Astrocyte (in vitro differentiated cells and primary cell): ENCODE results near the gene IFNLR1. TPM values are rescaled to one million over a fixed set of nuclear protein-coding genes. Genes with fewer than 3 reads are reported as not detected.

Source experiments
- DNase-seq: peaks from one replicate; pipeline ENCODE4 v3.0.0-alpha.2; 2010; ENCODE audit warnings: low read depth
- FAIRE-seq: peaks from 2 replicates; lab custom pipeline; 2011; peaks lifted over from hg19 to GRCh38; lab: Jason Lieb, UNC
- H2AFZ ChIP-seq: 2 replicates; pipeline ENCODE4 v1.6.0; 2012; ENCODE audit warnings: low read depth, low read length, inconsistent platforms
- H3K27ac ChIP-seq: 2 replicates; pipeline ENCODE4 v1.5.1; 2011; ENCODE audit warnings: low read depth, low read length, inconsistent platforms
- H3K27me3 ChIP-seq: 2 replicates; pipeline ENCODE4 v1.6.0; 2011; ENCODE audit warnings: low read length, inconsistent platforms; ENCODE audit not compliant: insufficient read depth
- H3K36me3 ChIP-seq: 2 replicates; pipeline ENCODE4 v1.5.1; 2011; ENCODE audit warnings: low read length, inconsistent platforms; ENCODE audit not compliant: insufficient read depth
- H3K4me1 ChIP-seq: 2 replicates; pipeline ENCODE4 v1.5.1; 2011; ENCODE audit warnings: low read length, inconsistent platforms; ENCODE audit not compliant: insufficient read depth
- H3K4me2 ChIP-seq: 2 replicates; pipeline ENCODE4 v1.6.0; 2012; ENCODE audit warnings: low read length, inconsistent platforms
- H3K4me3 ChIP-seq: 2 replicates; pipeline ENCODE4 v1.5.1; 2011; ENCODE audit warnings: low read depth, mild to moderate bottlenecking, low read length, inconsistent platforms; ENCODE audit not compliant: insufficient read depth
- H3K79me2 ChIP-seq: 2 replicates; pipeline ENCODE4 v1.6.0; 2012; ENCODE audit warnings: mild to moderate bottlenecking, low read length, inconsistent platforms; ENCODE audit not compliant: insufficient read depth
- H3K9ac ChIP-seq: 2 replicates; pipeline ENCODE4 v1.6.0; 2012; ENCODE audit warnings: mild to moderate bottlenecking, low read length, inconsistent platforms
- H3K9me3 ChIP-seq: 2 replicates; pipeline ENCODE4 v1.5.1; 2012; ENCODE audit warnings: low read depth, mild to moderate bottlenecking, low read length, inconsistent platforms; ENCODE audit not compliant: insufficient read depth
- H4K20me1 ChIP-seq: 2 replicates; pipeline ENCODE4 v1.6.0; 2012; ENCODE audit warnings: low read length, inconsistent platforms; ENCODE audit not compliant: insufficient read depth
- H3K27ac Mint-ChIP-seq: one replicate; pipeline ENCODE4 v1.8.0; 2021; ENCODE audit warnings: mild to moderate bottlenecking, mixed read lengths; ENCODE audit not compliant: unreplicated experiment
- H3K27me3 Mint-ChIP-seq: one replicate; pipeline ENCODE4 v1.8.0; 2021; ENCODE audit warnings: low read depth, mixed read lengths; ENCODE audit not compliant: unreplicated experiment
- H3K36me3 Mint-ChIP-seq: one replicate; pipeline ENCODE4 v1.8.0; 2021; ENCODE audit warnings: low read depth, mixed read lengths; ENCODE audit not compliant: unreplicated experiment
- H3K4me1 Mint-ChIP-seq: one replicate; pipeline ENCODE4 v1.8.0; 2021; ENCODE audit warnings: low read depth, mixed read lengths; ENCODE audit not compliant: unreplicated experiment
- H3K4me3 Mint-ChIP-seq: one replicate; pipeline ENCODE4 v1.8.0; 2021; ENCODE audit warnings: mild to moderate bottlenecking, moderate library complexity, mixed read lengths; ENCODE audit not compliant: unreplicated experiment
- H3K9me3 Mint-ChIP-seq: one replicate; pipeline ENCODE4 v1.8.0; 2021; ENCODE audit warnings: mild to moderate bottlenecking, mixed read lengths; ENCODE audit not compliant: unreplicated experiment
- EZH2 ChIP-seq: IDR thresholded peaks from 2 replicates; pipeline ENCODE4 v1.6.1; 2012; ENCODE audit warnings: mild to moderate bottlenecking, low read length, inconsistent platforms; ENCODE audit not compliant: insufficient read depth
- total RNA-seq: library from RNA; stranded (reverse); gene quantifications from 2 replicates; pipeline ENCODE4 v1.2.1, GENCODE V29; 2021
- TF ChIP-seq, protein P1 (sequence below): IDR thresholded peaks from 2 replicates; pipeline ENCODE4 v1.5.1; 2011; ENCODE audit warnings: low read depth, mild to moderate bottlenecking, inconsistent platforms, low read length, moderate library complexity; ENCODE audit not compliant: insufficient read depth

The IFNLR1 gene
- total RNA-seq, 1 donor from 2014 or later: 1.5 TPM

DNA sequence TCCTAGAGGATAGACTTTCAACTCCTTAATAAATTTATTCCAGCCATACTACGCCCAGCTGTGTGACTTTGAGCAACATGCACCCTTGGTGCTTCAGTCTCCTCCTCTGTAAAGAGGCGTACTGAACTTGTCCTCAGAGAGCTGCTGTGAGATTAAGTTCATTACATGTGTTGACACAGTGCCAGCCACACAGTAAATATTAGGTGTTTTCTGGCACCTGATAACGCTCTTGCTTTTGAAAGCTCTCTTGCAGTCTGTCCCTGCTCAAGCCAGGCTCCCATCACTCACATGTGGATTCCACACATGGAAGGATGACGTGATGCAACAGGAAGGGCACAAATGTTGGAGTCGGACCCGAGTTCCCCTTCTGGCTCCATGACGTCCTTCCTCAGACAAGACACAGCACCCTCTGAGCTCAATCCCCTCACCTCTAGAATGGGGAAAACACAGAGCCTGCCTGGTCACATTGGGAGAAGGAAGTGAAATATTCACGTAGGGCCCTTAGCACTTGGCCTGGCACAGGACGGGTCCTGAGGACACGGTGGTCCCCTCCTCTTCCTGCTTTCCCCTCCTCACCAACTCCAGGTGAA, 7.7 kb downstream of the IFNLR1 start:
- Histone ChIP-seq H3K4me2 (no peak overlapping the region), H3K79me2 (no peaks in the 10 kb centered on the region), H3K27ac (no peak overlapping the region), H3K36me3 (no peaks in the 10 kb centered on the region), H2AFZ (no peak overlapping the region), H3K9me3 (no peaks in the 10 kb centered on the region), H3K27me3 (peaks cover 14% of the 10 kb centered on the region), H3K9ac (no peak overlapping the region), H3K4me3 (no peak overlapping the region), H4K20me1 (no peaks in the 10 kb centered on the region), H3K4me1 (no peaks in the 10 kb centered on the region)
- no peak for TF ChIP-seq EZH2
- TF ChIP-seq, protein P1, sequence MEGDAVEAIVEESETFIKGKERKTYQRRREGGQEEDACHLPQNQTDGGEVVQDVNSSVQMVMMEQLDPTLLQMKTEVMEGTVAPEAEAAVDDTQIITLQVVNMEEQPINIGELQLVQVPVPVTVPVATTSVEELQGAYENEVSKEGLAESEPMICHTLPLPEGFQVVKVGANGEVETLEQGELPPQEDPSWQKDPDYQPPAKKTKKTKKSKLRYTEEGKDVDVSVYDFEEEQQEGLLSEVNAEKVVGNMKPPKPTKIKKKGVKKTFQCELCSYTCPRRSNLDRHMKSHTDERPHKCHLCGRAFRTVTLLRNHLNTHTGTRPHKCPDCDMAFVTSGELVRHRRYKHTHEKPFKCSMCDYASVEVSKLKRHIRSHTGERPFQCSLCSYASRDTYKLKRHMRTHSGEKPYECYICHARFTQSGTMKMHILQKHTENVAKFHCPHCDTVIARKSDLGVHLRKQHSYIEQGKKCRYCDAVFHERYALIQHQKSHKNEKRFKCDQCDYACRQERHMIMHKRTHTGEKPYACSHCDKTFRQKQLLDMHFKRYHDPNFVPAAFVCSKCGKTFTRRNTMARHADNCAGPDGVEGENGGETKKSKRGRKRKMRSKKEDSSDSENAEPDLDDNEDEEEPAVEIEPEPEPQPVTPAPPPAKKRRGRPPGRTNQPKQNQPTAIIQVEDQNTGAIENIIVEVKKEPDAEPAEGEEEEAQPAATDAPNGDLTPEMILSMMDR: no peak
- H3K36me3 Mint-ChIP-seq: no peaks in the 10 kb centered on the region
- no peak overlapping the region for H3K27ac Mint-ChIP-seq
- DNase-seq: no peak
- no peaks in the 10 kb centered on the region for H3K4me1 Mint-ChIP-seq
- no peak for FAIRE-seq
- H3K27me3 Mint-ChIP-seq: no peaks in the 10 kb centered on the region
- peaks cover 2% of the 10 kb centered on the region for H3K9me3 Mint-ChIP-seq
- H3K4me3 Mint-ChIP-seq: no peak overlapping the region

DNA sequence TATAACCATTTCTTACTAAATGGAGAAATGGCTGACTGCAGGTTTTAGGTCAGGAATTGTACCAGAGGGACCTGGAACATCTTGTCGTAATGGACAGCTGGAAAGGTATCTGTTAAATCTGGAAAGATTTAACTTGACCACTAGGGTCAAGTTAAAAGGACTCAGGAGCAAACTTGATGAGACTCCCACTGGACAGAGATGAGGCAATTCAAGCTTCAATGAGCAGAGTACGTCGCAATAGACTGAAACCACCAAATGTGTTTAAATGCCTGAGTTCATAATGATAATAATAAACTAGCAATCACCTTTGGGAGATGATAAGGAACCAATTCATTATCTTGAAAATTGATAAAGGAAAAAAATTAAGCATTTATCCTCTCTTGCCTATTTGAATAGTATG, 8.7 kb downstream of the IFNLR1 start:
- Histone ChIP-seq H3K4me3 (no peak overlapping the region), H3K36me3 (no peaks in the 10 kb centered on the region), H3K9ac (no peak overlapping the region), H3K27me3 (peaks cover 19% of the 10 kb centered on the region), H3K4me2 (no peak overlapping the region), H3K9me3 (no peaks in the 10 kb centered on the region), H3K27ac (no peak overlapping the region), H2AFZ (no peak overlapping the region), H4K20me1 (no peaks in the 10 kb centered on the region), H3K79me2 (no peaks in the 10 kb centered on the region), H3K4me1 (no peaks in the 10 kb centered on the region)
- Mint-ChIP-seq H3K27ac (no peak overlapping the region), H3K4me3 (no peak overlapping the region), H3K4me1 (no peaks in the 10 kb centered on the region), H3K36me3 (no peaks in the 10 kb centered on the region), H3K27me3 (no peaks in the 10 kb centered on the region), H3K9me3 (peaks cover 2% of the 10 kb centered on the region)
- no peak for DNase-seq
- no peak for TF ChIP-seq EZH2
- TF ChIP-seq, protein P1: no peak
- FAIRE-seq: no peak

DNA sequence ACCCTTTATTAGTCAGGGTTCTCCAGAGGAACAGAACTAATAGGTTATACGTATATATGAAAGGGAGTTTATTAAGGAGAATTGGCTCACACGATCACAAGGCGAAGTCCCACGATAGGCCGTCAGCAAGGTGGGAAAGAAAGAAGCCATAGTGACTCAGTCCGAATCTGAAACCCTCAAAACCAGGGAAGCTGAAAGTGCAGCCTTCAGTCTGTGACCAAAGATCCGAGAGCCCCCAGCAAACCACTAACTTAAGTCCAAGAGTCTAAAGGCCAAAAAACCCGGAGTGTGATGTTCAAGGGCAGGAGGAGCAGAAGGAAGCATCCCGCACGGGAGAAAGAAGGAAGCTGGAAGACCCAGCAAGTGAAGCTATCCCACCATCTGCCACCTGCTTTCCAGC, 9.9 kb downstream of the IFNLR1 start:
- no peaks in the 10 kb centered on the region for H3K36me3 Mint-ChIP-seq
- no peaks in the 10 kb centered on the region for H3K4me1 Mint-ChIP-seq
- no peak overlapping the region for H3K27ac Mint-ChIP-seq

More for the DNA sequence above, 9.9 kb downstream of the IFNLR1 start:
- Mint-ChIP-seq H3K27me3 (no peaks in the 10 kb centered on the region), H3K9me3 (peaks cover 2% of the 10 kb centered on the region), H3K4me3 (no peak overlapping the region)
- Histone ChIP-seq H3K4me1 (no peaks in the 10 kb centered on the region), H2AFZ (no peak overlapping the region), H3K79me2 (no peaks in the 10 kb centered on the region), H3K4me2 (no peak overlapping the region), H3K9ac (no peak overlapping the region), H3K27me3 (peaks cover 21% of the 10 kb centered on the region), H3K36me3 (no peaks in the 10 kb centered on the region), H3K9me3 (no peaks in the 10 kb centered on the region), H3K4me3 (no peak overlapping the region), H3K27ac (no peak overlapping the region), H4K20me1 (no peaks in the 10 kb centered on the region)
- FAIRE-seq: no peak
- TF ChIP-seq, protein P1: no peak
- TF ChIP-seq EZH2: no peak
- no peak for DNase-seq
